NCI-H345 treated with DMSO at 0.1 percent for 48 hours (cell line): ENCODE results near the gene SREK1IP1.
A peak's percentile ranks its signal among the peaks of the same experiment; 100 is the strongest.
"Not testable (repeated sequence)": the region's sequence is repeated elsewhere in the genome, so short reads cannot be mapped to it uniquely, and the experiment has no call there.

Experiments
- DNase-seq: peaks from one replicate; lab custom pipeline; 2025; ENCODE audit not compliant: unreplicated experiment; lab: John Stamatoyannopoulos, UW

The SREK1IP1 gene

GRCh38 chr5:64765804-64766504, 2.5 kb downstream of the SREK1IP1 start:
- DNase-seq = no peak

- no peak for DNase-seq
These were observed 4.5 kb downstream of the SREK1IP1 start for GRCh38 chr5:64763948-64764503.

- no peak for DNase-seq
These were observed 8.4 kb downstream of the SREK1IP1 start for GRCh38 chr5:64759960-64760660.

GRCh38 chr5:64758901-64759300, 9.6 kb downstream of the SREK1IP1 start:
- DNase-seq = no peak

- no peak for DNase-seq
These were observed 14.4 kb downstream of the SREK1IP1 start for GRCh38 chr5:64754066-64754465.

- no peak for DNase-seq
These were observed 19.1 kb downstream of the SREK1IP1 start for GRCh38 chr5:64749385-64749784.

GRCh38 chr5:64746446-64746845, 22.0 kb downstream of the SREK1IP1 start:
- no peak for DNase-seq

GRCh38 chr5:64744914-64745313, 23.6 kb downstream of the SREK1IP1 start:
- no peak for DNase-seq

GRCh38 chr5:64742821-64743220, 25.7 kb downstream of the SREK1IP1 start:
- DNase-seq = no peak

- no peak for DNase-seq
These were observed 26.1 kb downstream of the SREK1IP1 start for GRCh38 chr5:64742411-64742810.

GRCh38 chr5:64727150-64727549, 41.3 kb downstream of the SREK1IP1 start:
- DNase-seq = no peak

GRCh38 chr5:64722588-64722987, 45.9 kb downstream of the SREK1IP1 start:
- DNase-seq = no peak

- DNase-seq = not testable (repeated sequence)
These were observed 54.0 kb downstream of the SREK1IP1 start for GRCh38 chr5:64714495-64714894.

GRCh38 chr5:64707191-64707590, 61.3 kb downstream of the SREK1IP1 start:
- no peak for DNase-seq

- DNase-seq = not testable (repeated sequence)
These were observed 62.4 kb downstream of the SREK1IP1 start for GRCh38 chr5:64706074-64706473.

- no peak for DNase-seq
These were observed 67.7 kb downstream of the SREK1IP1 start for GRCh38 chr5:64700765-64701164.

- DNase-seq = not testable (repeated sequence)
These were observed 72.1 kb downstream of the SREK1IP1 start for GRCh38 chr5:64696414-64696813.

- no peak for DNase-seq
These were observed 74.9 kb downstream of the SREK1IP1 start for GRCh38 chr5:64693636-64694035.

- DNase-seq = no peak
These were observed 77.2 kb downstream of the SREK1IP1 start for GRCh38 chr5:64691291-64691690.

- peak; percentile 52 for DNase-seq
These were observed 77.9 kb downstream of the SREK1IP1 start, which contains the start of gene SHISAL2B for GRCh38 chr5:64690417-64691151. Gene SHISAL2B (plus strand): TSS chr5:64690503. CDS start chr5:64690624, 121 bp downstream.

- no peak for DNase-seq
These were observed 78.4 kb downstream of the SREK1IP1 start for GRCh38 chr5:64690104-64690416.

GRCh38 chr5:64688965-64689364, 79.5 kb downstream of the SREK1IP1 start:
- no peak for DNase-seq
